Smooth muscle cell (in vitro differentiated cells): ENCODE data around the gene GDPD1. TPM values are rescaled to one million over a fixed set of nuclear protein-coding genes. Genes with fewer than 3 reads are reported as not detected.
"Not testable (repeated sequence)": the region's sequence is repeated elsewhere in the genome, so short reads cannot be mapped to it uniquely, and the experiment has no call there.

Experiments used
- DNase-seq: peaks from one replicate; lab custom pipeline; 2025; ENCODE audit not compliant: unreplicated experiment; lab: John Stamatoyannopoulos, UW
- H2AFZ ChIP-seq: fragments of 200-600 bp; sonication (generic); 2 replicates; pipeline ENCODE4 v1.6.0; 2016; ENCODE audit warnings: antibody characterized with exemption, low read depth, mild to moderate bottlenecking
- H3F3A ChIP-seq: fragments of 200-600 bp; sonication (generic); 2 replicates; pipeline ENCODE4 v1.6.0; 2017; ENCODE audit warnings: antibody characterized with exemption, low read depth
- H3K27ac ChIP-seq: fragments of 200-600 bp; sonication (generic); 2 replicates; pipeline ENCODE4 v1.5.1; 2016; ENCODE audit warnings: low read depth, mild to moderate bottlenecking
- H3K27me3 ChIP-seq: fragments of 200-600 bp; sonication (generic); 2 replicates; pipeline ENCODE4 v1.6.1; 2016; ENCODE audit warnings: low read depth, mild to moderate bottlenecking
- H3K36me3 ChIP-seq: fragments of 200-600 bp; sonication (generic); 2 replicates; pipeline ENCODE4 v1.5.1; 2016; ENCODE audit warnings: low read depth
- H3K4me1 ChIP-seq: fragments of 200-600 bp; sonication (generic); 2 replicates; pipeline ENCODE4 v1.5.1; 2016; ENCODE audit warnings: low read depth
- H3K4me2 ChIP-seq: fragments of 200-600 bp; sonication (generic); 2 replicates; pipeline ENCODE4 v1.6.0; 2016; ENCODE audit warnings: mild to moderate bottlenecking
- H3K4me3 ChIP-seq: fragments of 200-600 bp; sonication (generic); 2 replicates; pipeline ENCODE4 v1.5.1; 2016; ENCODE audit warnings: mild to moderate bottlenecking
- H3K79me2 ChIP-seq: fragments of 200-600 bp; sonication (generic); 2 replicates; pipeline ENCODE4 v1.6.0; 2016; ENCODE audit warnings: low read depth, mild to moderate bottlenecking
- H3K9ac ChIP-seq: fragments of 200-600 bp; sonication (generic); 2 replicates; pipeline ENCODE4 v1.6.0; 2016; ENCODE audit warnings: low read depth
- H3K9me3 ChIP-seq: fragments of 200-600 bp; sonication (generic); replicated peaks from 2 replicates; pipeline ENCODE4 v1.5.1; 2016; ENCODE audit warnings: low read depth
- H4K20me1 ChIP-seq: fragments of 200-600 bp; sonication (generic); 2 replicates; pipeline ENCODE4 v1.6.0; 2016; ENCODE audit warnings: low read depth
- CTCF ChIP-seq: fragments of 200-600 bp; sonication (generic); IDR thresholded peaks from 2 replicates; pipeline ENCODE4 v1.5.1; 2017; ENCODE audit warnings: borderline replicate concordance, mild to moderate bottlenecking, antibody characterized with exemption; ENCODE audit not compliant: insufficient read depth, poor library complexity, severe bottlenecking
- WGBS: methylation state at CpG from one replicate; pipeline ENCODE4 v1.1.7; 2016; ENCODE audit warnings: low lambda C conversion rate; 5-methylcytosine and 5-hydroxymethylcytosine counted together
- polyA plus RNA-seq: library from polyadenylated mRNA; unstranded; fragments of >200 nt; fragmentation: Nextera tagmentation; extraction: Ambion mirVana; gene quantifications from 2 replicates; pipeline ENCODE4 v1.2.1, GENCODE V29; 2016
- total RNA-seq: library from RNA; depleted of rRNA; stranded (reverse); fragments of >200 nt; gene quantifications from 2 replicates; pipeline ENCODE4 v1.2.3, GENCODE V29; 2014

GDPD1 gene
- total and polyA plus RNA-seq, 2 experiments from 2014 or later = 2.3 to 8.0 TPM

- Histone ChIP-seq H2AFZ (no peak overlapping the region), H3K79me2 (no peaks in the 10 kb centered on the region), H3K9ac (no peak overlapping the region), H4K20me1 (no peaks in the 10 kb centered on the region), H3K36me3 (no peaks in the 10 kb centered on the region), H3K27me3 (no peaks in the 10 kb centered on the region), H3K4me2 (no peak overlapping the region), H3K4me1 (no peaks in the 10 kb centered on the region), H3F3A (no peaks in the 10 kb centered on the region), H3K27ac (no peak overlapping the region), H3K9me3 (no peaks in the 10 kb centered on the region), H3K4me3 (no peak overlapping the region)
- no peak for TF ChIP-seq CTCF
- no peak for DNase-seq
- 7% methylated on average over 1 of the region's 1 CpG for WGBS
These were observed 67.1 kb downstream of the GDPD1 start for GRCh38 chr17:59287452-59287851.

- Histone ChIP-seq H3K4me2 (no peak overlapping the region), H3K9ac (no peak overlapping the region), H3K9me3 (no peaks in the 10 kb centered on the region), H3K36me3 (no peaks in the 10 kb centered on the region), H2AFZ (no peak overlapping the region), H3K4me3 (no peak overlapping the region), H3K27ac (no peak overlapping the region), H3K4me1 (no peaks in the 10 kb centered on the region), H3K79me2 (no peaks in the 10 kb centered on the region), H3K27me3 (no peaks in the 10 kb centered on the region), H3F3A (no peaks in the 10 kb centered on the region), H4K20me1 (no peaks in the 10 kb centered on the region)
- 89% methylated on average over 3 of the region's 3 CpGs for WGBS
- DNase-seq = no peak
- no peak for TF ChIP-seq CTCF
These were observed 67.6 kb downstream of the GDPD1 start for GRCh38 chr17:59287891-59288290.

- TF ChIP-seq CTCF = no peak
- DNase-seq = no peak
- Histone ChIP-seq H3K27me3 (no peaks in the 10 kb centered on the region), H3K27ac (no peak overlapping the region), H3K4me2 (no peak overlapping the region), H3K36me3 (no peaks in the 10 kb centered on the region), H3K79me2 (no peaks in the 10 kb centered on the region), H3K4me1 (no peaks in the 10 kb centered on the region), H2AFZ (no peak overlapping the region), H3K4me3 (no peak overlapping the region), H3K9me3 (no peaks in the 10 kb centered on the region), H4K20me1 (no peaks in the 10 kb centered on the region), H3K9ac (no peak overlapping the region), H3F3A (no peaks in the 10 kb centered on the region)
- WGBS = 38% methylated on average over 3 of the region's 3 CpGs
These were observed 69.6 kb downstream of the GDPD1 start for GRCh38 chr17:59289981-59290301.

GRCh38 chr17:59290302-59290998, 70.1 kb downstream of the GDPD1 start:
- not testable (repeated sequence) for DNase-seq, H3K9ac ChIP-seq, H3K79me2 ChIP-seq, H3K27me3 ChIP-seq, H3K36me3 ChIP-seq, H3K9me3 ChIP-seq, H3K4me3 ChIP-seq, H3K27ac ChIP-seq, H3K4me1 ChIP-seq, H4K20me1 ChIP-seq, H3F3A ChIP-seq
- Histone ChIP-seq H2AFZ (peak overlapping the region; percentile 88), H3K4me2 (peak overlapping the region; percentile 39)
- WGBS = 10% methylated on average over 12 of the region's 12 CpGs
